Cerebellar nuclear complex (tissue), 1 donor: ENCODE results near the gene GLYATL1.

Experiments
- DNase-seq, 2 experiments: peaks; one replicate each; lab custom pipeline; 2025; lab: John Stamatoyannopoulos, UW

Gene GLYATL1

GRCh38 chr11:58926695-58927094 lies 12.6 kb upstream of the GLYATL1 start:
- DNase-seq, result no peak

DNA sequence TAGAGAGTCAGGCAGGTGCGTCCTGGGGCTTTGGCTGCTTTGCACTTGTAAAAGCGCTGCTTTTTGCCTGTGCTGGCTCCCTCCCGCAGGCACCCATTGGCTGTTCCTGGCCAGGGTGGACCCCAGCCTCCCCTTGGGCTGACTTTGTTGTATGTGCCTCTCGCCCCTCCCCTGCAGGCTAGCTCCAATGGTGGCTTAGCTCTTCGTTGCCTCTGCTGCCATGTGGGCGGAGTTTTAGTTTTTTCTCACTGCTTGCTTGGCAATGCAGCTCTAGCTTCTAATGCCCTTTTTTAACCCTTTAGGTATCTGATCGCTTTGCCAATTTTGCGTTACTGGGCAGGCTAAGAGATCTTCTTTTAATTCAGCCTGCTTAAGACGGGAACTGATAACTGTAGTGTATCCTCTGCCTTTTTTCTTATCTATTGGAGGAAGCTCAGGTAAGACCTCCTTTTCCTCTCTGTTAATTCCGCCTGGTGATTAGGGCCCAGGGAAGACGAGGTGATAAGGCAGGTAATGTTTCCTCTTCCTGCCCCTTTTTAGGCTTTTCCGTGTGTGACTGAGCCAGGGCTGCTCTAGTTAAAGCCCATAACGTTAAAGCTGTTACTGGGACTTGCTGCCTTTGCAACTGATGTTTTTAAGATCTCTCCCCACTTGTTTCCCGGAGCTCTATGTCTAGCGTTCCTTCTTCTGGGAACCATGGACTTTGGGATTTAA lies 11.7 kb upstream of the GLYATL1 start:
- no peak for DNase-seq

GRCh38 chr11:58928107-58928499 lies 11.2 kb upstream of the GLYATL1 start:
- no peak for DNase-seq

DNA sequence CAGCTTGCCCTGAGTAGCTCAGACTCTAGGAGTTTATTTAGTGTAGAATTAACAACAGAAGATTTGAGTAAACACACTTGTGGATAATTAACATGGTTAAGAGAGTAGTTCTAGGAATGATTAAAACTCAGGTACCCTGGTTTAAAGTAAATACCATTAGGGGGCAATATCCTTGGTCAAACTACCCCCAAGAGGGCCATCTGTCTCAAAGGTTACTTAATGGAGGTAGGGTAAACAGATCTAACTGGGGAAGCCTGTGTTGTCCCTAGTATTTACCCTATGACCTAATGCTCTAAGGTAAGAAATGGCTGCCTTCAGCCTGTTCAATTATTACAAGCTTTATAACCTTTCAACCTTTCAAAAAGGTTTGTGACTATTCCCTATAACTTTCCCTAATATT lies 10.6 kb upstream of the GLYATL1 start:
- DNase-seq, result no peak

DNA sequence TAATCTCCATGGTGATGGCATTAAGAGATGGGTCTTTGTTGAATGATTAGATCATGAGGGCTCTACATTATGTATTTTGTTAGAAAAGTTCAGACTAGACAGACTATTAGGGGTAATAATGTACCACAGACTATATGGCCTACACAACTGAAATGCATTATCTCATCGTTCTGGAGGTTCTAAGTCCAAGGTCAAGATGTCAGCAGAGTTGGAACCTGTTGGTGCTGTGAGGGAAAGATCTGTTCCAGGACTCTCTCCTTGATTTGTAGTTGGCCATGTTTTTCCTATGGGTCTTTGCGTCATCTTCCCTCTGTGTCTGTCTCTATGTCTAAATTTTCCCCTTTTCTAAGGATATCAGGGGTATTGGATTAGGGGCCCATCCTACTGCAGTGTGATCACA lies 8.4 kb upstream of the GLYATL1 start:
- DNase-seq, result no peak

DNA sequence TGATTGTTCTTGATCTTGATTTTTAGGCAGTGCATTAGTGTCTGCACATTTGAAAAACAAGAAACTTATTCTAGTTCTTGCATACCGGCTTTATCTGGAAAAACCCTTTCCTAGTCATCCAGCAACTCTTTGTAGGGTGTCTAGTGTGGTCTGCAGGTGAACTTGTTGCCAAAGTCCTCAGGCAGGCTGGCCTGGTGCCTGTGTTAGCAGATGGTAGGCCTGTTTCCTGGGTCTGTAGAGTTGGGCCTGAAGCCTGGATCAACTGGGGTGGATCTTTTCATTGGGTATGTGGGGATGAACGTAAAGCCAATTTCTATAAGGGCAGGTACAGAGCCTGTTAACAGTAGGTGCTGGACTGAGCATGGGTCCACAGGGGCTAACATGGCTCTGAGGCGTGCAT lies 5.6 kb upstream of the GLYATL1 start:
- DNase-seq, result no peak

DNA sequence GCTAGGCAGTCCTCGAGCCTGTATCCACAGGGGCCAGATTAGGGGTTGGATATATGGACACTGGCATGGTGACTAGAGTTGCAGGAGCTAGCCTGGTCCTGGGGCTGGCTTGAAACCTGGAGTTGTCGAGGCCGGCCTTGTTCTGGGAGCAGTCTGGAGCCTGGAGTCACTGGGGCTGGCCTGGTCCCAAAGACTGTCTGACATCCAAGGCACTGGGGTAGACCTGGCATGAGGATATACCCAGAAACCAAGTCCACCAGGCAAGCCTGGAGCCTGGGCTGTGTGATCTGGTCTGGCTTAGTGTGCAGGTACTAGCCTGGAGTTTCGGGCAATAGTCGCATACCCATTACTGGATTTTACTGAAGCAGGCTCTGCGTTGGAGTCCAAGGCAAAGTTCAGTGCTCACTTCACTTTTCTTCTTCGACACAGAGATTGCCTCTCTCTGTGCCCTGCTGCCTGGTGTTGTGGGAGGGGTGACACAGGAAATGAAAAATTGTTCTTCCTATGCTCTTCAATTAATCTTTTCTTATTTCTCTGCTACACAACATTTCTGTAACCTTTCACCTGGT lies 4.3 kb upstream of the GLYATL1 start:
- no peak for DNase-seq

- no peak for DNase-seq
These were observed 890 bp upstream of the GLYATL1 start for GRCh38 chr11:58938398-58938797.

- no peak for DNase-seq
These were observed 740 bp downstream of the GLYATL1 start for GRCh38 chr11:58940028-58940427.

DNA sequence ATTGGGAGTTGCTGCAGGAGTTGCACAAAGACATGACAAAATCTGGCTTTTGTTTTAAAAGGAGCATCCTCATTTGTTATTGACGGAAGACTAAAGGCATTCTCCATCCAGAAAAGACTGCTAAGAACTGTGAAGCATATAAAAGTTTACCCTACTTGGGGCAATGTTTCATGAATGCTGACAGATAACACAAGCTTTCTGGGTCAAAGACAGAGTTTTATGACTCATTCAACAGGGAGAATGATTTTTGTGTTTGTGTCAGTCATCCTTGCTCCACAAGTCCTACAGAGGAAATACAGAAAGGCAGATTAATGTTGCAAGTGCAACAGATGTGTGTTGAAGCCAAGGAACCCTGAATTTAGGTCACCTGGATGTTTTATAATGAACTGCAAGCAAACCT lies 2.5 kb downstream of the GLYATL1 start:
- no peak for DNase-seq

DNA sequence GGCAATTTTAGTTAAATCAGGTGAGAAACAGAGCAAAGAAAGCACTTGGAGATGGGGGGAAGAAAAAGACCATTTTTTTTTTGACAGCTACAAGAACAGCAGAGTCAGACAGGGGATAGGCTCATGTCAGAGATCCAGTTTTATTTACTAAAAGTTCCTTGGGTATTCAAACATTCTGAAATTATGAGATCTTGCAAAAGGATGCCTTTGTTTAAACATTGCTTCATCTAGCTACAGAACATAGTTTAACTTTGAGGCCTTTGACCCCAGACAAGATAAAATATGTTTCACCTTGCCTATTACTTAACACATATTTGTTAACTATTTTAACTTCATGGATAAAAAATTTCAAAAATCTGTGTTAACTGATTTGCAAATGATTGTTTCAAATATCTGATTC lies 6.4 kb downstream of the GLYATL1 start:
- no peak for DNase-seq

DNA sequence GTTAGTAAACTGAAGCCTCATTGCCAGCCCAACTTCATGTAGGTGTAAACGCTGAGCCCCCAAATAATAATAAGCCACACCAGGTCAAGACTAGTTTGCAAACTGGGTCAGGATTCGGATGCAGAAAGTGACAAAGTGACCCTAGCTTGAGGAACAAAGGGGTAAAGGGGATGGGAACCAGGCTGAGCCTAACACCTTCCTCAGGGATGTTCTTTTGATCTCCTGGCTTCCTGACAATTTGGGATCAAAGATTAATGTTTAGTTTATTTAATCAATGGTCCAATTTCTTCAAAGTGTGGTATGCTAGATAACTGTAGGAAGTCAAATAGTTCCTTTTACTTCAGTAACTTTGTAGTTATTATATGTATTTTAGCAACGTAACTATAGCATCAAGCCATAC lies 9.9 kb downstream of the GLYATL1 start:
- DNase-seq, result no peak

GRCh38 chr11:58957922-58958321 lies 18.6 kb downstream of the GLYATL1 start:
- no peak for DNase-seq

- no peak for DNase-seq
These were observed 19.2 kb downstream of the GLYATL1 start for GRCh38 chr11:58958500-58958899.

- no peak for DNase-seq
These were observed 24.3 kb downstream of the GLYATL1 start for GRCh38 chr11:58963551-58964104.

DNA sequence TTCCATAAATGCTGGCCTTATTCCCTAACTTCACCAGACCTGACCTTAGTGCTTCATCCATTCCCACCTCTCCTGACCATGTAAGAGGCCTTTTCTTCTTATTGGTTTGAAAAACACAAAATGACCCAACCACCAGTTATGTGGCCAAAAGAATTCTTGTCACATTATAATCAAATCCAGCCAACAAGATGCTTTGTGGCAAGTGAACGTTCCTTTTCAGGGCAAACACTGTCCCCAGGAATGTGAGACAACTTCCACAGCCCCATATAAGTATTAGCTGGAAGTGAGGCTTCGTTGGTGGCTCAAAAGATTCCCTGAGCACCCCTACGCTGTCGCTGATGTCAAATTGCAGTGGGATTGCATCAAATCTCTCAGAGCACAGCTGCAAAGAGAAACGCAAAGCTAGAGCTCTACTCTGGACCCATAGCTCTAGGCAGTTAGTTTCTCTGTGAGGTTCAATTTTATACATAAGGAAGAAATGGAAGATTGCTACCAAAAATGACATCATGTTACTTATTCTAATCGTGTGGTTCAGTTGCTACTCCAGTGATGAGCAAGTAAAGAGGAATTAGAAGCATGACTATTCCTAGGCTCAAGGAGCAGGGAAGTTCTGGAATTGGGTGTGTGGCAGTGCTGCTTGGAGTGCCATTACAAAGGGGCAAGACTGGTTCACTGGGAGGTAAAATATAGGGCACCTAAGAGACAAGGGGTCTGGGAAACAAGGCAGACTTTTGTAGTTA lies 26.1 kb downstream of the GLYATL1 start:
- DNase-seq, result no peak

DNA sequence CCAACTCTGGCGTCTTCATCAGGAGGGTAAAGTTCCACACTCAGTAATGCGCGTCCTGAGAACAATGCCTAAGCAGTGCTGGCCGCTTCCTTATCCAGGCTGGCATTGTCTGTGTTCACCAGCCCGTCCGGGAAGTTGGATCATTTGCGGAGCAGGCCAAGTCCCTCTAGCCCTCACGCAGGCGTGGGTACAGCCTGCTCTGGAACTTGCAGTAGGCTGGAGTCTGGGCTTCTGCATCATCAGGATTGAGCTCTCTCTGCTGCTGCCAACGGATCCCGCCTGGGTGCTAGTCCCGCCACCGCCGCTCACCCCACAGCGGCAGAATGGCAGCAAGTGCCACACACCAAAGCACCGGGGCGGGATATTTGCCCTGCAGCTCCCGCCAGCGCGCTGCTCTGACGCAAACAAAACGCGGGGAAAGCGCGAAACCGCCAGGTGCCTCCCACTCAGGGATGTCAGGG lies 29.0 kb downstream of the GLYATL1 start:
- no peak for DNase-seq

DNA sequence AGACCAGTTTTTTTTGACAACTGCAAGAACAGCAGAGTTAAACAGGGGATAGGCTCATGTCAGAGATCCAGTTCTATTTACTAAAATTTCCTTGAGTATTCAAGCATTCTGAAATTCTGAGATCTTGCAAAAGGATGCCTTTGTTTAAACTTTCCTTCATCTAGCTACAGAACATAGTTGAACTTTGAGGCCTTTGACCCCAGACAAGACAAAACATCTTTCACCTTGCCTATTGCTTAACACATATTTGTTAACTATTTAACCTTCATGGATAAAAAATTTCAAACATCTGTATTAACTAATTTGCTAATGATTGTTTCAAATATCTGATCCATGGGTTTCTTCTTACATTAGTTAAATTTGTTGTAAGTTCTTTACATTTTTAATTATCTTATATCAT lies 38.2 kb downstream of the GLYATL1 start:
- DNase-seq, result no peak

DNA sequence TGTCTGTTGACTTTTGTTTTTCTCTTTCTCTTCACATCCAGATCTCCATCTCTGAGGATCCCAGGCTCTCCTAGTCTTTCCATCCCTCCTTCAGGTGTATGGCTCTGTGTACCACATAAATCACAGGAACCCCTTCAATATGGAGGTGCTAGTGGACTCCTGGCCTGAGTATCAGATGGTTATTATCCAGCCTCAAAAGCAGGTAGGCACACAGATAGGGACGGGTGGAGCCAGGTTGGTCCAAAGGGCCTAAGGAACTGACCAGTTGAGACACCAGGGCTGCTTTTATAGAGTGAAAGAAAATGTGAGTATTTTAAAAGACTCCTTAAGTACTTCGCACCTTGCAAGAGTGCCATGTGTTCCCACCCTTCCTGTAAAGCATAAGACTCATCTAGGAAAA lies 39.9 kb downstream of the GLYATL1 start:
- no peak for DNase-seq

- no peak for DNase-seq
These were observed 41.0 kb downstream of the GLYATL1 start for GRCh38 chr11:58980159-58980843.

GRCh38 chr11:58992489-58992888 lies 53.2 kb downstream of the GLYATL1 start:
- no peak for DNase-seq

DNA sequence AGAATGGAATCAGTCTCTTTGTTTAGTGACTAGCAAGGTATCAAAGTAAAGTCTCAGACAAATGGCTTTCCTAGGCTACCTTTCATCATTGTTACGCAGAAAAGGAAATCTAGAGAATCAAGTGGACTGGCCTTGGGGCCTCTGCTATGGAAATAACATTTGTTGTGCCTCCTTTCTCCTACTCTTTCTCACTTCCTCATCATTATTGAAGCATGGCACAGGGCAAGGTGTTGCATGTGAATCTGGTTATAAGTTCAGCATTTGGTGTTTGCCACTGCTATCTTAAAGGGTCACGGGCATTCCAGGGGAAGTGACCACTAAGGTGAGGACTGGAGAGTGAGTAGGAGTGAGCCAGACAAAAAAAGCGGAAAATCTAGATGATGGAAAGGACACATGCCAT lies 54.9 kb downstream of the GLYATL1 start:
- no peak for DNase-seq
